H9 (cell line): Measurements from ENCODE around the gene PIAS4. TPM values are rescaled to one million over a fixed set of nuclear protein-coding genes. Genes with fewer than 3 reads are reported as not detected.
A peak's percentile ranks its signal among the peaks of the same experiment; 100 is the strongest.

Experiments
- DNase-seq: peaks from one replicate; pipeline ENCODE4 v3.0.0-alpha.2; 2017
- H2AFZ ChIP-seq: one replicate; pipeline ENCODE4 v1.6.1; 2013; ENCODE audit warnings: mild to moderate bottlenecking, low read length, control low read depth, moderate library complexity
- H2AK5ac ChIP-seq: 2 replicates; pipeline ENCODE4 v1.6.1; 2013; ENCODE audit warnings: low read length, control low read depth, mixed read lengths; ENCODE audit not compliant: insufficient read length
- H2BK120ac ChIP-seq: one replicate; pipeline ENCODE4 v1.6.1; 2013; ENCODE audit warnings: low read depth, mild to moderate bottlenecking, low read length, control low read depth, inconsistent platforms; ENCODE audit not compliant: poor library complexity, severe bottlenecking
- H2BK12ac ChIP-seq: 2 replicates; pipeline ENCODE4 v1.6.1; 2013; ENCODE audit warnings: low read length, control low read depth, mixed read lengths, low read depth; ENCODE audit not compliant: insufficient read length
- H2BK15ac ChIP-seq: 2 replicates; pipeline ENCODE4 v1.6.1; 2013; ENCODE audit warnings: low read depth, low read length, control low read depth
- H2BK20ac ChIP-seq: one replicate; pipeline ENCODE4 v1.6.1; 2013; ENCODE audit warnings: low read depth, mild to moderate bottlenecking, low read length, control low read depth, inconsistent platforms; ENCODE audit not compliant: poor library complexity, severe bottlenecking
- H2BK5ac ChIP-seq: 2 replicates; pipeline ENCODE4 v1.6.1; 2013; ENCODE audit warnings: low read length, control low read depth, mixed read lengths; ENCODE audit not compliant: insufficient read length
- H3K14ac ChIP-seq: 2 replicates; pipeline ENCODE4 v1.6.1; 2013; ENCODE audit warnings: low read length, control low read depth; ENCODE audit not compliant: insufficient read depth
- H3K18ac ChIP-seq: 2 replicates; pipeline ENCODE4 v1.6.1; 2013; ENCODE audit warnings: low read depth, mild to moderate bottlenecking, mixed read lengths, low read length, control low read depth; ENCODE audit not compliant: insufficient read length
- H3K23ac ChIP-seq: 2 replicates; pipeline ENCODE4 v1.6.1; 2013; ENCODE audit warnings: low read length, control low read depth, mixed read lengths, low read depth; ENCODE audit not compliant: insufficient read length
- H3K23me2 ChIP-seq: 2 replicates; pipeline ENCODE4 v1.6.1; 2013; ENCODE audit warnings: low read depth, mild to moderate bottlenecking, mixed read lengths, low read length, control low read depth; ENCODE audit not compliant: insufficient read length, poor library complexity, severe bottlenecking
- H3K27ac ChIP-seq: 2 replicates; pipeline ENCODE4 v1.5.1; 2013; ENCODE audit warnings: low read length, control low read depth, mixed read lengths, low read depth; ENCODE audit not compliant: insufficient read length
- H3K27me3 ChIP-seq: 2 replicates; pipeline ENCODE4 v1.6.1; 2013; ENCODE audit warnings: low read length, control low read depth, inconsistent platforms; ENCODE audit not compliant: insufficient read depth
- H3K4ac ChIP-seq: 2 replicates; pipeline ENCODE4 v1.6.1; 2013; ENCODE audit warnings: low read depth, mild to moderate bottlenecking, control low read depth, inconsistent platforms, low read length, moderate library complexity
- H3K4me1 ChIP-seq: 2 replicates; pipeline ENCODE4 v1.6.1; 2013; ENCODE audit warnings: low read length, control low read depth, inconsistent platforms; ENCODE audit not compliant: insufficient read depth
- H3K4me2 ChIP-seq: 2 replicates; pipeline ENCODE4 v1.6.1; 2013; ENCODE audit warnings: low read length, control low read depth, mixed read lengths; ENCODE audit not compliant: insufficient read length, insufficient read depth
- H3K56ac ChIP-seq: 2 replicates; pipeline ENCODE4 v1.6.1; 2013; ENCODE audit warnings: low read depth, mild to moderate bottlenecking, mixed read lengths, low read length, control low read depth; ENCODE audit not compliant: insufficient read length
- H3K79me1 ChIP-seq: 2 replicates; pipeline ENCODE4 v1.6.1; 2013; ENCODE audit warnings: low read depth, mild to moderate bottlenecking, moderate library complexity, low read length, control low read depth, inconsistent platforms; ENCODE audit not compliant: insufficient read depth, poor library complexity, severe bottlenecking
- H3K79me2 ChIP-seq: 2 replicates; pipeline ENCODE4 v1.6.1; 2013; ENCODE audit warnings: low read length, control low read depth, inconsistent platforms; ENCODE audit not compliant: insufficient read depth
- H3K9ac ChIP-seq: 2 replicates; pipeline ENCODE4 v1.6.1; 2013; ENCODE audit warnings: low read length, control low read depth, mixed read lengths; ENCODE audit not compliant: insufficient read length; ENCODE audit errors: extremely low read depth
- H3K9me3 ChIP-seq: one replicate; pipeline ENCODE4 v1.6.1; 2013; ENCODE audit warnings: low read depth, low read length, inconsistent platforms; ENCODE audit not compliant: control insufficient read depth
- H3T11ph ChIP-seq: one replicate; pipeline ENCODE4 v1.6.1; 2013; ENCODE audit warnings: mild to moderate bottlenecking, low read length, control low read depth, inconsistent platforms
- H4K20me1 ChIP-seq: one replicate; pipeline ENCODE4 v1.6.1; 2013; ENCODE audit not compliant: control insufficient read depth, insufficient read length, insufficient read depth
- H4K5ac ChIP-seq: 2 replicates; pipeline ENCODE4 v1.6.1; 2013; ENCODE audit warnings: low read depth, mild to moderate bottlenecking, mixed read lengths, low read length, control low read depth; ENCODE audit not compliant: insufficient read length
- H4K8ac ChIP-seq: replicated peaks from 2 replicates; pipeline ENCODE4 v1.6.1; 2013; ENCODE audit warnings: low read length, control low read depth, mixed read lengths, low read depth; ENCODE audit not compliant: insufficient read length
- H4K91ac ChIP-seq: 2 replicates; pipeline ENCODE4 v1.6.1; 2013; ENCODE audit warnings: low read depth, mild to moderate bottlenecking, moderate library complexity, mixed read lengths, low read length, control low read depth; ENCODE audit not compliant: insufficient read length
- H3K27ac Mint-ChIP-seq, 3 experiments: 2 replicates in 2 of 3; 3 replicates in 1 of 3; pipeline ENCODE4 v1.8.0; 2020 to 2021; ENCODE audit warnings: mixed read lengths in 3 of 3, mild to moderate bottlenecking in 1 of 3, moderate library complexity in 1 of 3
- H3K27me3 Mint-ChIP-seq: 2 replicates; pipeline ENCODE4 v1.8.0; 2021; ENCODE audit warnings: low read depth, mild to moderate bottlenecking, moderate library complexity, mixed read lengths
- H3K36me3 Mint-ChIP-seq, 3 experiments: 2 replicates in 2 of 3; 3 replicates in 1 of 3; pipeline ENCODE4 v1.8.0; 2020 to 2021; ENCODE audit warnings: low read depth in 3 of 3, mixed read lengths in 3 of 3; ENCODE audit not compliant: insufficient read depth in 1 of 3
- H3K4me1 Mint-ChIP-seq, 2 experiments: 2 replicates each; pipeline ENCODE4 v1.8.0; 2020; ENCODE audit warnings: mixed read lengths in 2 of 2
- H3K4me3 Mint-ChIP-seq, 2 experiments: 2 replicates in 1 of 2; 3 replicates in 1 of 2; pipeline ENCODE4 v1.8.0; 2020 to 2021; ENCODE audit warnings: mild to moderate bottlenecking in 2 of 2, mixed read lengths in 2 of 2, moderate library complexity in 1 of 2
- H3K9me3 Mint-ChIP-seq, 2 experiments: 2 replicates in 1 of 2; 3 replicates in 1 of 2; pipeline ENCODE4 v1.8.0; 2020; ENCODE audit warnings: mild to moderate bottlenecking in 2 of 2, mixed read lengths in 2 of 2, moderate library complexity in 1 of 2
- WGBS: extraction: QIAGEN DNeasy Blood & Tissue Kit; methylation state at CpG from one replicate; pipeline ENCODE4 v1.1.7; 2013; ENCODE audit warnings: missing lambda C conversion rate, low lambda C conversion rate, mixed read lengths; ENCODE audit not compliant: insufficient read length; ENCODE audit errors: extremely low coverage; 5-methylcytosine and 5-hydroxymethylcytosine counted together
- total RNA-seq: library from RNA; stranded (reverse); gene quantifications from 2 replicates; pipeline ENCODE4 v1.2.1, GENCODE V29; 2021
- TF ChIP-seq, protein P1 (sequence below): fragments of 200-600 bp; sonication (generic); conservative IDR thresholded peaks from 3 replicates; pipeline ENCODE4 v1.8.0; 2021; ENCODE audit warnings: antibody characterized with exemption, mild to moderate bottlenecking

Gene PIAS4
- total RNA-seq, 1 experiment from 2014 or later = 52.0 TPM

DNA sequence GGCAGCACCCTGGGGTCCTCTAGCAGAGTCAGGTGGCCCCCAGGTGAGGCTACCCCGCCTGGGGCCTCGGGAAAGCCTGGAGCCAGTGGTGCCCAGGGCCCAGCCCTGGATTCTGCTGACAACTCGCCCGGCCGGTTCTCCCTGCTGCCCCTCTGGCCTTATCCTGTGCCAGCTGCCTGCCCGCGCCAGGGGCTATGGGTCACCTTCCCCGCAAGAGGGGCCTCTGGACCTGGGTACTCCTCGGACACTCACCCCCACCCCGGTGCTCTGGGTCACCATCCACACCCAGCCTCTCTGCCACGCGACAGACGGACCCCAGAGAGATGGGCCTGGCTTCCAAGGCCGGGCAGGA is 35.2 kb downstream of the PIAS4 start:
- Mint-ChIP-seq H3K4me1 (peaks cover 0 to 14% of the 10 kb centered on the region in 2 experiments; a peak in 2 of 4 replicates), H3K36me3 (peaks cover 5 to 18% (median 13%) of the 10 kb centered on the region in 3 experiments; a peak in 6 of 7 replicates), H3K27me3 (peaks cover 3% of the 10 kb centered on the region; the same call in 1 of the 2 replicates), H3K27ac (peak overlapping the region in 1 of 3 experiments; percentile 63; a peak in 1 of 7 replicates), H3K4me3 (no peak overlapping the region), H3K9me3 (no peaks in the 10 kb centered on the region; a peak in 1 of 5 replicates)
- Histone ChIP-seq H2AK5ac (no peak overlapping the region), H4K20me1 (no peaks in the 10 kb centered on the region), H4K5ac (no peak overlapping the region), H3T11ph (no peak overlapping the region), H2BK20ac (no peak overlapping the region), H3K27me3 (no peaks in the 10 kb centered on the region), H3K4me1 (no peaks in the 10 kb centered on the region), H3K79me1 (no peaks in the 10 kb centered on the region), H3K9ac (no peak overlapping the region), H2BK12ac (no peak overlapping the region), H3K9me3 (no peaks in the 10 kb centered on the region), H2AFZ (no peak overlapping the region), H2BK120ac (no peak overlapping the region), H3K14ac (no peak overlapping the region; the same call in 1 of the 2 replicates), H3K4ac (no peak overlapping the region), H3K79me2 (no peaks in the 10 kb centered on the region), H3K18ac (no peak overlapping the region), H3K4me2 (no peak overlapping the region), H2BK5ac (no peak overlapping the region), H3K23me2 (no peaks in the 10 kb centered on the region), H4K8ac (no peak overlapping the region), H3K27ac (no peak overlapping the region), H2BK15ac (no peak overlapping the region), H4K91ac (no peak overlapping the region), H3K23ac (no peak overlapping the region), H3K56ac (no peak overlapping the region)
- TF ChIP-seq, protein P1, sequence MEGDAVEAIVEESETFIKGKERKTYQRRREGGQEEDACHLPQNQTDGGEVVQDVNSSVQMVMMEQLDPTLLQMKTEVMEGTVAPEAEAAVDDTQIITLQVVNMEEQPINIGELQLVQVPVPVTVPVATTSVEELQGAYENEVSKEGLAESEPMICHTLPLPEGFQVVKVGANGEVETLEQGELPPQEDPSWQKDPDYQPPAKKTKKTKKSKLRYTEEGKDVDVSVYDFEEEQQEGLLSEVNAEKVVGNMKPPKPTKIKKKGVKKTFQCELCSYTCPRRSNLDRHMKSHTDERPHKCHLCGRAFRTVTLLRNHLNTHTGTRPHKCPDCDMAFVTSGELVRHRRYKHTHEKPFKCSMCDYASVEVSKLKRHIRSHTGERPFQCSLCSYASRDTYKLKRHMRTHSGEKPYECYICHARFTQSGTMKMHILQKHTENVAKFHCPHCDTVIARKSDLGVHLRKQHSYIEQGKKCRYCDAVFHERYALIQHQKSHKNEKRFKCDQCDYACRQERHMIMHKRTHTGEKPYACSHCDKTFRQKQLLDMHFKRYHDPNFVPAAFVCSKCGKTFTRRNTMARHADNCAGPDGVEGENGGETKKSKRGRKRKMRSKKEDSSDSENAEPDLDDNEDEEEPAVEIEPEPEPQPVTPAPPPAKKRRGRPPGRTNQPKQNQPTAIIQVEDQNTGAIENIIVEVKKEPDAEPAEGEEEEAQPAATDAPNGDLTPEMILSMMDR = no peak
- no CpG with 5 or more reads among the region's 14 CpGs for WGBS
- DNase-seq = no peak
